Hematopoietic multipotent progenitor cell (in vitro differentiated cells): ENCODE results near the gene PDK4. TPM values are rescaled to one million over a fixed set of nuclear protein-coding genes. Genes with fewer than 3 reads are reported as not detected.
"Not testable (repeated sequence)": the region's sequence is repeated elsewhere in the genome, so short reads cannot be mapped to it uniquely, and the experiment has no call there.

Experiments
- DNase-seq, 3 donors: peaks; one replicate each; pipeline ENCODE4 v3.0.0-alpha.2; 2011 to 2015; ENCODE audit warnings: low read depth in 2 of 3, low spot score in 2 of 3
- total RNA-seq: library from RNA; depleted of rRNA; stranded (reverse); fragments of >200 nt; gene quantifications from one replicate; pipeline ENCODE4 v1.2.3, GENCODE V29; 2012

The PDK4 gene
- total RNA-seq, 1 donor = 0.81 TPM

DNA sequence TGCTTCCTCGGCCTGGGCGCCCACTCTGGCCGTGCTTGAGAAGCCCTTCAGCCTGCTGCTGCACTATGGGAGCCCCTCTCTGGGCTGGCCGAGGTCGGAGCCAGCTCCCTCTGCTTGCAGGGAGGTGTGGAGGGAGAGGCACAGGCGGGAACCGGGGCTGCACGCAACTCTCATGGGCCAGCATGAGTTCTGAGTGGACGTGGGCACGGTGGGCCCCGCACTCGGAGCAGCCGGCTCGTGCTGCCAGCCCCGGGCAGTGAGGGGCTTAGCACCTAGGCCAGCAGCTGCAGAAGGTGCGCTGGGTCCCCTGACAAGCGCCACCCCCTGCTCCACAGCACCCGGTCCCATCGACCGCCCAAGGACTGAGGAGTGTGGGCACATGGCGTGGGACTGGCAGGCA is 9.0 kb upstream of the PDK4 start:
- DNase-seq = no peak

DNA sequence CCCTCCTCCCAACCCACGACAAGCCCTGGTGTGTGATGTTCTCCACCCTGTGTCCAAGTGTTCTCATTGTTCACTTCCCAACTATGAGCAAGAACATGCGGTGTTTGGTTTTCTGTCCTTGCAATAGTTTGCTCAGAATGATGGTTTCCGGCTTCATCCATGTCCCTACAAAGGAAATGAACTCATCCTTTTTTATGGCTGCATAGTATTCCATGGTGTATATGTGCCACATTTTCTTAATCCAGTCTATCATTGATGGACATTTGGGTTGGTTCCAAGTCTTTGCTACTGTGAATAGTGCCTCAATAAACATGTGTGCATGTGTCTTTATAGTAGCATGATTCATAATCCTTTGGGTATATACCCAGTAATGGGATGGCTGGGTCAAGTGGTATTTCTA is 8.5 kb upstream of the PDK4 start:
- not testable (repeated sequence) for DNase-seq

DNA sequence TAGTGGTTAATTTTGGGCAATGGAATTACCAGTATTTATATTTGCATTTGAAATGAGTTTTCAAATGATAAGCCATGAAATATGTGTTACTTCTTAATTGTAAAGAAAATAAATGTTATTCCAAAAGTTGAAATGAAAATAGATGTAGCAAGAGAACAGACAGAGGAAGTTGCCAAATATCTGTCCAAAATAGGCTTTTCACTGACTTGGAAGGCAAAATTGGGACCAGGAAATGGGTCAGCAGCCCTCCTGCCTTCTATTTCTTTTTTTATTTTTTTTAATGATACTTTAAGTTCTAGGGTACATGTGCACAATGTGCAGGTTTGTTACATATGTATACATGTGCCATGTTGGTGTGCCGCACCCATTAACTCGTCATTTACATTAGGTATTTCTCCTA is 8.1 kb upstream of the PDK4 start:
- not testable (repeated sequence) for DNase-seq

DNA sequence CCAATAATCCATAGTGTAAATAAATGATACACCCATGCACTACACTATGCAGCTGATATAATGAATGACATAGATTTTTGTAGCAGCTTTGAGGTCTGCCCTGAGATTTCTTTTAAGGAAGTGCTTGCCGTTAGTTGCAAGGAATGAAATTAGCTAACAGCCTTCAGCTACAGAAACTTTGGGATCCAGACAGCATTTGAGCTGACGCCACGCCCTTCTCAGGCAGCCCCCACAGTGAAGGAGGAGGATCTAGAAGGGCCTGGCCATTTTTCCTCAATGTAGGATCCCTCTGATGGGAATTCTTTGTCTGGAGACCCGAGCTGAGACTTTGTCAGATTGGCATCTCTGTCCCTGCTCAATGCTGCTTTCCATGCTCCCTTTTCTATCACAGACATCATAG is 6.1 kb upstream of the PDK4 start:
- DNase-seq = no peak

DNA sequence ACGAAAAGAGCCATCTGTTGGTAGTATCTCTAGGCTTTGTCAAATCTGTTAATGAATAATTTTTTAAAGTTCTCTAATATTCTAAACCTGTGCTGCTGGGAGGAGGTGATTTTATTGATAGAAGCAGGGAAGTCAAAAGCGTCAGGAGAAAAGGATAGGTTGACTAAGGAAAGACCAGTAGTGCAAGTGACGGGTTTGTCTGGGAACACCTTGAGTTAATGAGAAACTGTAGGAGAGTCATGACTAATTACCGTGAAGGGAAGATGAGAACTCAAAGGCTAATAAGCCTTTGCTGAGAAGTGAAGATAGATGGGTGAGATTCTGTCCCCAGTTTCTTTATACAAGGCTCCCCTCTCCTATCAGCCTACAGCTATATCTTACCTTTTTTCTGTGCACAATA is 5.0 kb upstream of the PDK4 start:
- no peak for DNase-seq

DNA sequence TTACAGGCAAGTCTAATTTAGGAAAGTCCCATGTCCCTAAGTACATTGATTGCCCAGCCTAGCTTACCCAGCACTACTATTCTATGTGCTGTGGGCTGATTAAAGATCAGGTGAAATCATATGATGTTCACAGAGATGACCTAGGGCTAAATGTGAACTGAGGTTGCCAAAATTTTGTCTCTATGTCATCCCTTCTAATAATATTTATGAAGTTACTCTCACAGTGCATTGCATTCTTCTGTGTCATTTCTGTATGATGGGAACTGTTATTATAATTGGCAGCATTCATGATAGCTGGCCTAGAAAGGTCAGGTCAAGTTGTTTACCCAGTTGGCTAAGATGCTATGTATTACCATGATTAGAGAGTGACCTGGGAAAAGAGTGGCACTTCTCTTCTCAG is 2.8 kb upstream of the PDK4 start:
- DNase-seq = no peak

DNA sequence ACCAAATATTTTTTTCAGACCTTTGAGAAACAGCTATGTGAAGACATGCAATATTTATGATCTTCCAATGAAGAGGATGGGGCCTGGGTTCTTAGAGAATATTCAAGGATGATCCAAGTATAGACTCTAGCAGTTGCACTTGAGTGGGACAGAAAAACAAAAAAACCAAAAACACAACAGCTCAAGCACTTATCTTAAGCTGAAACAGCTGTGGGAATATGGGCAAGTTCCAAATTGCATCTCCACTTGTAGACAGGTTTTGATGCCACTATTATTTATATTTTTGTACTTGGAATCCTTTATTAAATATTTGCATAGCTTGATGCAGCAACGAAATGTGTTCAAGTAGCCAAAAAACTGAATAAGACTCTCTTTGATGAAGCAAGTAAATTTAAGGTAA is 2.2 kb upstream of the PDK4 start:
- no peak for DNase-seq

DNA sequence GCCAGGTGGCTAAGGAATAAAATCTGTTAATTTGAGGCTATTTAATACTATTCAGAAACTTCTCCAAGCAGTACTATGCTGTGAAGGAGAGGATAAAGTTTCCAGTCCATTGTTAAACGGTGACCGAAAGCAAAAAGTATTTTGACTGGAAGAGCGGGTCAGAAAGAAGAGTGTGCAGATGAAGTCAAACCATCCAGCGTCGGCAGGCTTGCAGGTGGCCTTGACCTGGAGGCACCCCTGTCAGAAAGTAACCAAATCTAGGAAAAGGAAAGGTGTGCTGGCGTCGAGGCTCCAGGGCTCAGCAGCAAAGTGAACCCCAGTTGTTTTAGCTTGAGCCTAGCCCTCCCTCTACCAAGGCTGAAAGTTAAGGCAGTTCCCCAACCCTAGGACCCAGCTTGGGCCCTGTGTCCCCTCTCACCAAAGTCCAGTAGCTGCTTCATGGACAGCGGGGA is 544 bp downstream of the PDK4 start:
- no peak for DNase-seq

DNA sequence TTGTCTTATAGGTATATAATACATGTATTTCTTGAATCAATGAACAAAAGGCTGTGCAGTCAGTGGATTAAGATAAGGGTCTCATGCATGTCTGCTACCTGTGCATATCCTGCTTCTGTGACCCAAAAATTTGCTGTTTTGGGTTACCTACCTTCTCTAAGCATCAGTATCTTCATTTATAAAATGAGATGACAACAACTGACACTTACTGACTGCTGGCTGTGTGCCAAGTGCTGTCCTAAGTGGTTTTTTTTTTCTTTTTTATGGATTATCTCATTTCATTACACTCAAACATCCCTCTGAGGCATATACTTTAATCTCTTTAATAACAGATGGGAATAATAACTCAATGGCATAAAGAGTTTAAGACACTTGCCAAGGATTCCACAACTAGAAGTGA is 2.1 kb downstream of the PDK4 start:
- DNase-seq = no peak

DNA sequence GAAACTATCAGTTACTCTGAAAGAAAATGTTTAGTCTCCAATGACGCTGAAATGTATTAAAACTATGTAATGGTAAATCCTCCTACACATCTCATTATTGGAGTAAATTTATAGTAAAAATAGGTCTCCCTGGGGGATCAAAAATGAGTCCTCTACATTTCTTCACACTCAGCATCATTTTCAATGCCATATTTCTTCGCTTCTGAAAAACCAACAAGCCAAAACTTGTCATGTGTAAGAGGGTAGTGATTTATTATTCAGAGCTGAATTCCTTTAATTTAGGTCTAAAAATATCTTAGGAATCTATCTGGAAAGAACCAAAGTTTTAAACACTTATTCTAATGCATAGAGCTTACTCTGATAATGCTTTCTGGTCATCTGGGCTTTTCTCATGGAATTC is 3.0 kb downstream of the PDK4 start:
- DNase-seq = no peak

DNA sequence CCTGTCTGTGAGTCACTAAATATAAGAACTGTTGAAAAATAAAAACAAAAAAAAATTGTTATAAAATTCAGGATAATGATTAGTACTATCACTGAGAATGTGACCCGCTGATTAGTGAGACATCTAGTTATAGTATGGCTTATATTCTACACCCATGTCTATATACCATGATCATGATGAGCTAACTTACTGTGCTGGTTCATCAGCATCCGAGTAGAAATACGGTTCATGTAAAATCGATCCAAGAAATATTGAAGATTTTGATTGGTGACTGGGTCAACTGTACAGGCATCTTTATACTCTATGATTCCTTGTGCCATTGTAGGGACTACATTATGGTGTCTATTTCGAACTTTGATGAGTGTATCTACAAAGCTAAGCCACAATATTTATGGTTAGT is 3.7 kb downstream of the PDK4 start:
- DNase-seq = no peak

DNA sequence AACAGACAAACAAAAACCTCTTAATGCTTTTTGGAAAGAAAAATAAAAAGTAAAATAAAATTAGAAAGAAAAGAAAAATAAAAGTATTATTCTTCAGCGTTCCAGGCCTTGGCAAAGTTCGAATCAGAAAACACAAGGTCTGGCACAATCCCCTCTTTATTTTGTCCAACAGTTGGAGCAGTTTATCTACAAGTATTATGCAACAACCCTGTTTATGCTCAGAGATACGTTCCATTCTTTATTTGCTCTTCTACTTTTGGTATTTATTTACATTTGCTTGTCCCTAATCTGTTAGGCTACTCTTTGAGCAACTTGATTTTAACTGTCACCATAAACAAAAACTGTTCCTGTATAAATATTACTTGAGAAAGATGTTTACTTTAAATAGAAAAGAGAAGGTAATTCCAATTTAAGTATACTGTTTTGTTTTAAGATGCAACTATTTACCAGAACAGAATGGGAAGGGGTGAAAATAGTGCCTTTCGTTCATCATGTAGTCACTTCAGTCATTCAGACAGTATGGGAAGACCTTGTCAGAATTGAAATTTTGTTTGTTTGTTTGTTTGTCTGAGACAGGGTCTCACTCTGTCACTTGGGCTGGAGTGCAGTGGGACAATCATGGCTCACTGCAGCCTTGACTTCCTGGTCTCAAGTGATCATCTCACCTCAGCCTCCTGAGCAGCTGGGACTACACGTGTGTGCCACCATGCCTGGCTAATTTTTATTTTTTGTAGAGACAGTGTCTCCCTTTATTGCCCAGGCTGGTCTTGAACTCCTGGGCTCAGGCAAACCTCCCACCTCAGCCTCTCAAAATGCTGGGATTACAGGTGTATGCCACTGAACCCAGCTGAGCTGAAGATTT is 5.7 kb downstream of the PDK4 start:
- DNase-seq = no peak

DNA sequence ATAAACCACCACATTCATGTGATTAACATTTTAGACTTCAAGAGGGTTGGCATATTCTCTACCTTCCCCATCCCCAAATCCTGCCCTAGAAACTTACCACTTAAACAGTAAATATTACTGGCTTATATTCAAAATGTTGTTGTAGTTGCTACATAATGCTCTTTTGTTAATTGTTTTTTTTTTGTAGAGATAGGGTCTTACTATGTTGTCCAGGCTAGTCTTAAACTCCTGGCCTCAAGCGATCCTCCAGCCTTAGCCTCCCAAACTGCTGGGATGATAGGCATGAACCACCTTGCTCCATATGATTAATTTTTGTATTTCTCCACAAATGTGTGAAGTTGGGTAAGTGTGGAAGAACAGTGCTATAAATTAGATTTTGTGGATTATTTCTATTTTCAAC is 6.5 kb downstream of the PDK4 start:
- no peak for DNase-seq

DNA sequence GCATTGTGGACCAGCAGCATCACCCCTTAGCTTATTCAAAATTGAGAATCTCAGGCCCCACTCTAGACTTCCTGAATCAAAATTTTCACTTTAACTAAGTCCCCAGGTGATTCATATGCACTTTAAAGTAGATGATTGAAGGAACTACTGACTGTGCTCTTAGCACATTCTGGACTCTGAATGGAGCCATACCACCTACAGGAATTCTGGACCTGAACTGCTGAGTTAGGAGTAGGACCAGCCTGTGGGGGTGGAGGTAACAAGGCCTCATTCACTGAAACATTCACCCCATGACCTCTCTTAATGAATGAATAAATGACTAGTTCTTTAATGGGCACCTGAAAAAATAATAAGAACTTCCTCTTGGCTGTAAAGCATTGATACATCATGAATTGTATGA is 7.3 kb downstream of the PDK4 start:
- no peak for DNase-seq

DNA sequence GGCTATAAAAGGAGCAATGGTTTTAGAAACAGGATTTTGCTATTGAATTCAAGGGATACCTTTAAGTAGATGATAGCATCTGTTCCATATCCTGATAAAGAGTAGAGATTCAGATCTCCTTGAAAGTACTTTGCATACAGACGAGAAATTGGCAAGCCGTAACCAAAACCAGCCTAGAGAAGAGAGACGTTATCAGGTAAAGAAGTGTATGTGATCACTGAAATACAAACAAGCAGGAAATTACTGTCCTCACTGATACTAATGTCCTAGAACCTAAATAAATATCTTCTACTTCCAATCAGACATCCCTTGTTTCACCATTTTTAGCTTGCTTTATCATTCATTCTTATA is 9.4 kb downstream of the PDK4 start:
- DNase-seq = no peak

DNA sequence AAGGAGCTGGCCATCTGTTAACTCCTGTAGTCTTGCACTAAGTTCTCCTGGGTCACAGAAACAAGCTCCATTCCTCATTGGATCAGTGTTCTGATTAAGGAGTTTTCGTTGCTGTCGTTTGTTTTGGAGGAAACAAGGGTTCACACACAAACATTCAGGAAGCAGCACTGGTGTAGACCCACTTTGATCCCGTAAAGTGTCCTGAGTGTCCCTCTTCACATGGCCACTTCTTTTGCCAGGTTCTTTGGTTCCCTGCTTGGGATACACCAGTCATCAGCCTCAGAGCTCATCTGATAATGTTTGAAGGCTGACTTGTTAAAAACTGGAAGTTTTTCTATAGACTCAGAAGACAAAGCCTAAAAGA is 10.9 kb downstream of the PDK4 start:
- DNase-seq = no peak

DNA sequence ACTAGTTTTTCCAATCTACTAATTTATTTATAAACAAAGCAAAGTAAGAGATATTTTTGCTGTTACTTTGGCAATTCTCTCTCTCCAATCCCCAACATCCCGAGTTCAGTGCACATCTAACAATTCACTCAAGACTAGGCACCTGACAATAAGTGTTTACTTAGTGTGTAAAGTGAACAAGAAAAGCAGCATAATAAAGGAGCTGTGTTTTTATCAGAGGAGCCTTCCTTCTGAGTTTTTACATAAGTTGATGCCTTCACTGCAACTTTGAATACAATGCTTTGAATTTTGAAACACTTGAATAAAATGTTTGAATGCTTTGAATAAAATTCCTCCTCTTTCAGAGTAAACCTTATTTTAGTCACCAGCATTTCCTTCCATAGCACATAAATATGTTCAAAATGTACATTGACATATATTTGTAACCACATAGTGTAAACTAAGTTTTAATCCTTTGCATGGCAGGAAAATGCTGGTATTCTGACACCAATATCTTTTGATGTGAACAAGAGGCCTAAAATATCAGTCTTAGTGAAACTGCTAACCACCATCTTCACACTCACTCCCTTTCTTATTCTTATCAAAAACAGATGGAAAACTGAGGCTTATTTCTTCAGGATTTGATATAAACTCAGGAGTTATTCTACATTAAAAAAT is 11.4 kb downstream of the PDK4 start:
- no peak for DNase-seq

DNA sequence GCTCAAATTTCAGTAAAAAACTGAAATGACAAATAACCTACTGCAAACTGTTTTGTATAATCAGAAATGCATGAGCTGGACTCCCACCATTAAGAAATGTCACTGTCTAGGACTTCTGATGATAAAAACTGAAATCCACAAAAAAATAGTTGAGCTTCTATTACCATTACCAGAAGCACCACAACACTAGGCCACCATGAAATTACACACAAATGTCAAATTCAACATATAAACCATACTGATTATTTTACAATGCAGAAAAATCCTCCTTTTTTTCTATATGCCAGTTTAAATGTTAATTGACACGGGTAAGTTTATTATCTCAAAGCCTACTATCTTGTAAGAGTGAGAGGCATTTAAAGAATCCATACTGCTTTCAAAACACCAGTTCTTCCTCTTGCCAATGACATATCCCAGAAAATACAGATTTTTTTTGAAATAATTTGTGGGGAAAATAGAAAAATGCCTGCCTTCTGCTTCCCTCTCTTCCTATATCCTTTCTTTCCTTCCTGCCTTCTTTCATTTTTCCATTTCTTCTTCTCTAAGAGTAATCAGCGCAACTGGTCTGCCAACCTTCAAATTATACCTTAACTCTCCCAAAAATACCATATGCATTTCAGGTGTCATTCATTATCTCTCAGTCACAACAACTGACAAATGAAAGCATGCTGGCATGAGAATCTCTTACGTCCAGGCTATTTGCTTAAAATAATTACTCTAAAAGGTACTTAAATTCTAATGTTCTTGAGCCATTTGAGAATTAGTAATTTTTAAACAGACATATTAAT is 12.3 kb downstream of the PDK4 start:
- DNase-seq = no peak

DNA sequence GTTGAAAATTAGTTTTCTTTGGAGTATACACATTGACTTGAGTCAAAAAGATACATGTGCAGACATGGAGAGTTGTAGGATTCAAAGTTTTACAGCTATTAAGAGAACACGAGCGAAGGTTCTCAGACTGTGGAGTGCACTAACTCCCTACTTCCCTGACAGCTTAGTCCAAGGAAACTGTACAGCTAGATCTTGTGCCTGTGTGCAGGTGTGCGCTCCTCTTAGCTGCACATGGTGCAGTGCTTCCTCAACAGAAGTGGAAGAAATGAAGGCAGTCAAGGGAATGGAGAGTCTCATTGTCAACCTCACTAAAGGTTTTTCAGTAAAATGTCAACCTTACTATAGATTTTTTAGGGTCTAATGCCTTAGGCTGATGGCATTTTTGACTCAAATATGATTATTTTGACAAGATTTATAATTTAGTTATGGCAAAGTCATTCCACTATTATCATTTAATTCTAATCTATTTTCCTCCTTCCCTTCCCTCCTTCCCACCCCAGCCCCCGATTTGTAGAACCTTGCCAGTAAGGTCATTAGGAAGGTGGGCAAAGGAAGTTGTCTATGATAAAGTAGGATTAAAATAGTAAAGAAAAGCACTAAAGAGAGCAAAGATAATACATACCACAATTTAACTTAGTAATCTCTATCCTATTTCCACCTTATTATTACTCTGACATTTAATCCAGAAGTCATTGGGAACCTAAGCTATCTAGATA is 13.6 kb downstream of the PDK4 start:
- DNase-seq = no peak

DNA sequence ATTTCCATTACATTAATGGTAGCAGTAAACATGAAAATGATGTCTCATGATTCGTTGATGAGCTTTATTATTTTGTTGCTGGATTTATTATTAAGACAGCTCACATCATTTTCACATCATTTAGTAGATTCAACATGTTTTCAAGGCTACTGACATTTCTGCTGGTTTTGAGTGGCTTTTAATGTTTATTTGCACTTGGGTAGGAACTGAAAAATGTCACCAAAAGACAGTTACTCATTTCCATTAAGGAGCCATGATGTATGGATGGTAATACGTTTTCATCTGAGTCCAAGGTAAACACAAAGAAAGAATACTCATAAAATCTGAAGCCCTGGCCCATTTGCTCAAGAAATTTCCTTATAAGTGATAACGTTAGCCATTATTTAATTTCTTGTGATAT is 14.8 kb downstream of the PDK4 start:
- no peak for DNase-seq

DNA sequence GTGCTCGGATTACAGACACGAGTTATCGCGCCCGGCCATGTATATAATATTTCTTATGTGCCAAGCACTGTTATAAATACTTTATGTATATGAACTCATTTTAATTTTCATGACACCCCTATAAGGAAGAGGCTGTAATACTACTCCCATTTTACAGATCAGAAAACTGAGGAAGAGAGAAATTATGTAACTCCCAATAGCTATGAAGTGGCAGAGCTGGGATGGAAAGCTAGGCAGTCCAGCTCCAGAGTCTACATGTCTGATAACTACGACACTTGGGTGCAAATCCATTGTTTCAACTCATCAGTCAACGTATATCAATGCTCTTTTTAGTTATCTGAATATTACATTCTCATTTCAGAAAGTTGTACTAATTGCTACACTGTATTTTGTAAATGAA is 17.0 kb downstream of the PDK4 start:
- DNase-seq = no peak
